Left lobe of liver (tissue), 2 donors: ENCODE data around the gene DDAH1. TPM values are rescaled to one million over a fixed set of nuclear protein-coding genes. Genes with fewer than 3 reads are reported as not detected.
A peak's percentile ranks its signal among the peaks of the same experiment; 100 is the strongest.

Source experiments
- ATAC-seq: fragments of 200-7000 bp; cut with Tn5 transposase; one replicate; pipeline ENCODE4 v1.9.1; 2020; ENCODE audit warnings: mild to moderate bottlenecking, moderate library complexity
- DNase-seq: peaks from one replicate; pipeline ENCODE4 v3.0.0-alpha.2; 2020; ENCODE audit warnings: low spot score
- total RNA-seq: library from RNA; stranded (reverse); gene quantifications from one replicate; pipeline ENCODE4 v1.2.1, GENCODE V29; 2021
- donor health status: DM: no; HTN: no; CAD: no; lungs with moderate emphysema.
- donor health status: DM: no; HTN: yes; CAD: no.

Gene DDAH1
- total RNA-seq, 1 donor from 2014 or later = 70.6 TPM

- DNase-seq (no peak), ATAC-seq (no peak)
These were observed 185.4 kb downstream of the DDAH1 start for GRCh38 chr1:85279458-85280080.

- ATAC-seq (no peak), DNase-seq (no peak)
These were observed 186.1 kb downstream of the DDAH1 start for GRCh38 chr1:85278853-85279314.

- no peak for DNase-seq
- no peak for ATAC-seq
These were observed 187.2 kb downstream of the DDAH1 start for GRCh38 chr1:85277802-85278201.

- no peak for DNase-seq
- no peak for ATAC-seq
These were observed 187.8 kb downstream of the DDAH1 start for GRCh38 chr1:85276978-85277639.

GRCh38 chr1:85276215-85276977, 188.6 kb downstream of the DDAH1 start, which contains the start of gene BCL10:
BCL10 (minus strand) TSS chr1:85276632; CDS start chr1:85276352, 280 bp downstream.
- peak; percentile 99 for DNase-seq
- ATAC-seq = peak; percentile 97

GRCh38 chr1:85275701-85276214, 189.2 kb downstream of the DDAH1 start:
- no peak for DNase-seq
- ATAC-seq = no peak

GRCh38 chr1:85274969-85275453, 189.9 kb downstream of the DDAH1 start:
- ATAC-seq (no peak), DNase-seq (no peak)

GRCh38 chr1:85273397-85273796, 191.6 kb downstream of the DDAH1 start:
- ATAC-seq = no peak
- DNase-seq = no peak

- ATAC-seq = peak; percentile 79
- peak; percentile 53 for DNase-seq
These were observed 196.0 kb downstream of the DDAH1 start for GRCh38 chr1:85268801-85269585.

Other genes with a start within 250 kb of the DDAH1 start
- 8.2 TPM for gene C1orf52, start 205.5 kb downstream of the DDAH1 start, total RNA-seq
- gene BCL10, start 188.5 kb downstream of the DDAH1 start, total RNA-seq = 6.8 TPM
- 16.8 TPM for gene CCN1, start 115.6 kb upstream of the DDAH1 start, total RNA-seq
- gene ZNHIT6, start 243.3 kb upstream of the DDAH1 start, total RNA-seq = 3.4 TPM